ENCODE data around the gene GBGT1. TPM values are rescaled to one million over a fixed set of nuclear protein-coding genes. Genes with fewer than 3 reads are reported as not detected.

Gene GBGT1
- total and polyA plus RNA-seq, 2 of the 4 experiments (the other 2 are of a cell fraction) = 1.8 to 3.2 TPM

GRCh38 chr9:133201424-133202144 is 37.9 kb upstream of the GBGT1 start:
- Histone ChIP-seq H2AFZ (replicated peaks; ENCODE audit: low read length, poor library complexity) (no peak overlapping the region), H3K14ac (replicated peaks; ENCODE audit: low read depth, low read length) (no peak overlapping the region), H2AK9ac (replicated peaks; ENCODE audit: low read depth, low read length, poor library complexity) (no peak overlapping the region), H3K4ac (ENCODE audit: low read depth, low read length) (no peak overlapping the region), H2BK120ac (ENCODE audit: low read depth, low read length) (no peak overlapping the region), H3K9me1 (ENCODE audit: insufficient read depth, low read length) (no peaks in the 10 kb centered on the region), H3K36me3 (ENCODE audit: control insufficient read depth, insufficient read depth, low read length) (no peaks in the 10 kb centered on the region), H2BK5ac (ENCODE audit: low read depth, low read length, poor library complexity, severe bottlenecking) (no peak overlapping the region), H2AK5ac (ENCODE audit: low read depth, low read length) (no peak overlapping the region), H4K20me1 (ENCODE audit: insufficient read depth, low read length) (no peaks in the 10 kb centered on the region), H3K9ac (ENCODE audit: low read depth, low read length) (no peak overlapping the region), H3K79me1 (ENCODE audit: low read depth in 1 of 2, low read length in 2 of 2) (no peaks in the 10 kb centered on the region), H4K5ac (ENCODE audit: low read depth, low read length) (no peak overlapping the region), H4K8ac (ENCODE audit: low read depth in 2 of 2, low read length in 2 of 2) (no peak overlapping the region), H3K4me2 (ENCODE audit: low read depth, low read length) (no peak overlapping the region), H3K4me1 (ENCODE audit: control insufficient read depth, insufficient read depth, low read length) (no peaks in the 10 kb centered on the region), H3K23ac (ENCODE audit: low read depth, low read length) (no peak overlapping the region), H2BK15ac (ENCODE audit: low read depth, low read length) (no peak overlapping the region), H3K18ac (ENCODE audit: low read depth, low read length) (no peak overlapping the region), H4K91ac (ENCODE audit: insufficient read depth, low read depth, low read length) (no peak overlapping the region), H3K9me3 (ENCODE audit: control insufficient read depth, insufficient read depth, low read length) (0 out of 2 replicates have a peak, but pooled peaks cover 1% of the 10 kb centered on the region), H3K56ac (ENCODE audit: extremely low read depth, insufficient read depth, low read length) (no peak overlapping the region), H3K4me3 (ENCODE audit: insufficient read depth, low read depth, low read length) (no peak overlapping the region), H2BK20ac (ENCODE audit: low read depth, low read length) (no peak overlapping the region), H3K27ac (ENCODE audit: insufficient read depth, low read length) (no peak overlapping the region), H3K27me3 (ENCODE audit: control insufficient read depth, insufficient read depth, low read length) (peaks cover 29% of the 10 kb centered on the region)
- ATAC-seq (ENCODE audit: low read depth) (no peak), DNase-seq (no peak)
- CTCF ChIA-PET = no interaction called here
- 79% methylated on average over 4 of the region's 13 CpGs; no CpG with 5 or more reads in 1 of the 2 experiments for WGBS, 2 experiments (ENCODE audit: extremely low coverage in 2 of 2, insufficient read length in 1 of 2)
- in situ Hi-C loops (cut with MboI; ENCODE audit: low sequenced_read_pairs) = no loop called here
- dilution Hi-C loops (cut with HindIII; ENCODE audit: low sequenced_read_pairs, unreplicated experiment) = no loop called here
- TF ChIP-seq RCOR1 (IDR thresholded peaks at IDR 0.05; ENCODE audit: insufficient replicate concordance, low read length) (no peak), MAZ (IDR thresholded peaks at IDR 0.05; ENCODE audit: borderline replicate concordance, low read depth, low read length) (no peak)
- intact Hi-C loops (cut with micrococcal nuclease) = no loop called here
- POLR2A ChIA-PET (ENCODE audit: unreplicated experiment) = no interaction called here
- no TSS peak for BruUV-seq (replicated peaks)
